Esophagus muscularis mucosa (tissue), 4 donors: ENCODE results near the gene DOCK4.

Experiments
- CTCF ChIP-seq, 3 experiments: fragments of 200-600 bp in 2 of 3; fragments of 450-650 bp in 1 of 3; sonication (generic) in 2 of 3; IDR thresholded peaks; one replicate each; pipeline ENCODE4 v1.5.1; 2017 to 2019; ENCODE audit warnings: antibody characterized with exemption in 3 of 3, mild to moderate bottlenecking in 2 of 3, moderate library complexity in 1 of 3
- EP300 ChIP-seq: sonication (generic); formaldehyde crosslinking; IDR thresholded peaks from one replicate; pipeline ENCODE4 v1.6.1; 2017; ENCODE audit warnings: antibody characterized with exemption
- POLR2A ChIP-seq: fragments of 450-650 bp; IDR thresholded peaks from one replicate; pipeline ENCODE4 v1.6.1; 2017; ENCODE audit warnings: antibody characterized with exemption, moderate library complexity, mild to moderate bottlenecking, low read depth
- POLR2AphosphoS5 ChIP-seq, 2 donors: sonication (generic); formaldehyde crosslinking; IDR thresholded peaks; one replicate each; pipeline ENCODE4 v1.6.1; 2017; ENCODE audit warnings: antibody characterized with exemption in 2 of 2

DNA sequence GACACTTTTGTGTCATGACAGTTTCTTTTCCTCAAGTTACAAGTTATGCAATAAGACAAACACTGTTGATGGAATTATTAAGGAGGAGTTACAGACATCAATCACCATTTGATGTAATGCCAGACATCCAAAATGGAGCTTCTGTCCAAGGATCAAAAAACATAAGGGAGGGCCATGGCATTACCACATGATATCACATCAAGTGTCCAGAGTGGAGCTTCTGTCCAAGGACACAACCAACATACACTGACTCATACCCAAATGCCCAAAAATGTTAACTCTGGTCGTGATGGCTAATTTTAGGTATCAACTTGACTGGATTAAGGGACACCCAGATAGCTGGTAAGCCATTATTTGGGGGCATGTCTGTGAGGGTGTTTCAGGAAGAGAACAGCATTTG lies 140.4 kb downstream of the DOCK4 start:
- TF ChIP-seq CTCF (IDR thresholded peaks at IDR 0.05), result no peak
- no peak for TF ChIP-seq POLR2A
- no peak for TF ChIP-seq EP300
- TF ChIP-seq POLR2AphosphoS5 (IDR thresholded peaks at IDR 0.05), result no peak
